T-helper 2 cell treated with Interferon-gamma antibody and Interleukin-4, amounts not matched to agents 100 ng/mL and 5 ng/mL, for 36 hours (primary cell): ENCODE measurements around the gene ATP5MK. TPM values are rescaled to one million over a fixed set of nuclear protein-coding genes. Genes with fewer than 3 reads are reported as not detected.
"Not testable (repeated sequence)": the region's sequence is repeated elsewhere in the genome, so short reads cannot be mapped to it uniquely, and the experiment has no call there.

Experiments
- intact Hi-C: fragments of 100-400 bp; cut with micrococcal nuclease; formaldehyde crosslinking; loops from one replicate; pipeline ENCODE4 v1.15.1; 2023
- total RNA-seq: library from RNA; stranded (reverse); gene quantifications from 2 replicates; pipeline ENCODE4 v1.2.3, GENCODE V29; 2022

The ATP5MK gene
- total RNA-seq, 1 donor from 2014 or later = 318 TPM

DNA sequence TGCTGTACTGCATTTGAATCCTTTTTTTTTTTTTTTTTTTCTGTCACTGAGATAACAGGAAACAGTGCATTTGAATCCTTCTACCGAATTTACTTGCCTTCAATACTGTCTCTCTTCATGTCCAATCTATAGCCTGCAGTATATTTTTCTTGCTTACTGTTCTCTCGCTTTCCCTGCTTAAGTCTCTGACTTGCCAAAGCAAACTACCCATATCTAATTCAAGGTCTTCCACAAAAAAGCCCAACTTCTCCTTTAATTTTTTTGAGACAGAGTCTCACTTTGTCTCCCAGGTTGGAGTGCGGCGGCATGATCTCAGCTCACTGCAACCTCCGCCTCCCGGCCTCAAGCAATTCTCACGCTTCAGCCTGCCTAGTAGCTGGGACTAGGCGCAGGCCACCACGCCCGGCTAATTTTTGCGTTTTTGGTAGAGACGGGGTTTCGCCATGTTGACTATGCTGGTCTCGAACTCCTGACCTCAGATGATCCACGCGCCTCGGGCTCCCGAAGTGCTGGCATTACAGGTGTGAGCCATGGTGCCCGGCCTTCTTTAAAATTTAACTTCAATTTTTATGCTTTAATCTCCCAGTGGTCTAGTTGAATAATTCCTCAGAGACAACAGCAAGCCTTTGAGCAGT, 1.0 kb upstream of the ATP5MK start:
- intact Hi-C loops = loop anchor here (5.0 kb wide), 1 partner anchor 55 kb away; the partner anchor contains the start of gene CALHM2

DNA sequence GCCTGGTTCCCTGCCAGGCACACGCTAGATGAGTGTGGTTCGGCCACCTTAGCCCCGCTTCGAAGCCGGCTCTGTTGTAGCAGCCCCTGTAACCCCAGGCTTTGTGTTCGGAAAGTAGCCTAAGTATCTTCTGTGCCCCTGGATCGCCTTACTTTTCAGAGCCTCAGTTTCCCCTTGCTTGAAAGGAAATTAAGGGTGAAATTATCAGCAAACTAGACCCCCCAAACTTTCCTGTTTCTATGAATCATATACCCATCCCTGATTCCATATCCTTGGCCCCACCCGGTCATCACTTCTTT, 463 bp upstream of the ATP5MK start:
- intact Hi-C loops = loop anchor here (1.0 to 5.0 kb wide), 5 partner anchors 28 to 478 kb away; partner anchors contain the start of genes CALHM2, CNNM2 and PCGF6

DNA sequence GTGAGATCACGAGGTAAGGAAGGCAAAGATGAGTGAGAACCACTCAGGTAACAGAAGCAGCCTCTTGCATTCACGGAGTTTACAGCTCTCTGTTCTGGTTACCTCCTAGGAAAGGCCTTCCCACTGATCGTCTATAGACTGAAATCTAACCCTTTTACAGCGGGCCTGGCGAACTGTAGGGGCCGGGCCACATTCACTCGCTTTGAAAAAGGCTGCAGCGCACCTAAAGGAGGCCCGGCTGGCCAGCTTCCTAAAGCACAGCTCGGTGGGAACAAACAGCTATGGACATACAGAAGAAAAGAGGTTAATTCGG, 565 bp downstream of the ATP5MK start:
- intact Hi-C loops = loop anchor here (1.0 to 5.0 kb wide), 5 partner anchors 27 to 477 kb away; partner anchors contain the start of genes CALHM2, CNNM2 and PCGF6

DNA sequence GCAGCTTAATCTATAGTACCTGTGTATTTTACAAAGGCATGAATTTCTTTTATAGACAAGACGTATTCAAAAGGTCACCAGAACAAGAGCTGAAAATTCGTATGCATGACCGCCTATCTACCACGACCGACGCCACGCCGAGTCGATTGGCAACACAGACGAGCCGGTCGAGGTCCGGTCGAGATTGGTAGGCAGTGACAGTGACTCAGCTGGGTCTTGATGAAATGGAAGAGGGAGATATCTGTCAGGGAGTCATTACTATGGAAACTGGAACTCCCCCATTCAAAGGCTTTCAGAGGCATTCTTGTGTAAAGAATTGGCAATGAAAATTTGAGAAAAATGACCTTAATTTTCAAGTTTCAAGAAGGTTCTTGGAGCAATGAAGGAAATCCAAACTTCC, 2.1 kb downstream of the ATP5MK start:
- intact Hi-C loops = no loop called here

DNA sequence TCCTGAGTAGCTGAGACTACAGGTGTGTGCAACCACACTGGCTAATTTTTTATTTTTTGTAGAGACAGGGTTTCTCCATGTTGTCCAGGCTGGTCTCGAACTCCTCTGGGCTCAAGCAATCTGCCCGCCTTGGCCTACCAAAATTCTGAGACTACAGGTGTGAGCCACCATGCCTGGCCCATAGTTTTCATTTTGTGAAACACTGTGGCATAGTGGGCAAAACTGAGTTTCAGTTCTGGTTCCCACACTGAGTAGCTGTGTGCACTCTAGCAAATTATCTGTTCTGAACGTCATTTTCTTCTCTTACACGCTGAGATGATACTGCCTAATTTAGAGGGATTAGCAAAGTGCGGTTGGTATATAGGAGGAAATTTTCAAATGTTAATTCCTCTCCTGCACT, 13.5 kb downstream of the ATP5MK start:
- intact Hi-C loops = no loop called here

DNA sequence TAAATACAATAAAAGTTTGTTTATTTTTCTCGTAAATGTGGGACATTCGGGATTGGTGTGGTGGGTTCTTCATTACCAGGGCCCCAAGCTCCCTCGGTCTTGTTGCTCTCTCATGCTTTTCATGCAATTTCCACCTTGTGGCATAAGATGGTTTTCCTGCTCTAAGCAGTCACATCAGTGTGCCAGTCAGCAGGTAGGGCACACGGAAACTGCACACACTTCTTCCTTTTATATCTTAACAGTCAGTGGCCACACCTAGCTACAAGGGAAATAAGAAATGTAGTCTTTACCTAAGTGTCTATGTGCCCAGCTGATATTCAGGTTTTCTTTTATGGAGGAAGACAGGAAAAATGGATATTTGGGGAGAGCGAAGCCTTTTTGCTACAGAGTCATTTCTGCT, 22.0 kb downstream of the ATP5MK start:
- intact Hi-C loops = no loop called here

DNA sequence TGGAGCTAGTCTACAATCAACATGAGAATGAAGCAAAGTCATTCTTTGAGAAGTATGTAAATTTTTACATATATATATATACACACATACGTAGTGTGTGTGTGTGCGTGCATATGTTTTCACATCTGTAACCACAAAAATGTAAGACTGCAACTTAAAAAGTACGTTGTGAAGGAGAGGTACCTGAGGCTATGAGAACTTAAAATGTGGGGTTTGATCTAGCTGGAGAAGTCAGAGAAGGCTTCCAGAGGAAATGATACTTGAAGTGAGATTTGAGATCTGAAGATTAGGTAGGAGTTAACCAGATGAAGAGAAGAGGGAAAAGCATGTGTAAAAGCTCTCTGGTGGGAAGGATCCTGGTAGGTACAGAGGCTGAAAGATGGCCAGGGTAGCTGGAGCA, 22.7 kb downstream of the ATP5MK start:
- intact Hi-C loops = no loop called here

DNA sequence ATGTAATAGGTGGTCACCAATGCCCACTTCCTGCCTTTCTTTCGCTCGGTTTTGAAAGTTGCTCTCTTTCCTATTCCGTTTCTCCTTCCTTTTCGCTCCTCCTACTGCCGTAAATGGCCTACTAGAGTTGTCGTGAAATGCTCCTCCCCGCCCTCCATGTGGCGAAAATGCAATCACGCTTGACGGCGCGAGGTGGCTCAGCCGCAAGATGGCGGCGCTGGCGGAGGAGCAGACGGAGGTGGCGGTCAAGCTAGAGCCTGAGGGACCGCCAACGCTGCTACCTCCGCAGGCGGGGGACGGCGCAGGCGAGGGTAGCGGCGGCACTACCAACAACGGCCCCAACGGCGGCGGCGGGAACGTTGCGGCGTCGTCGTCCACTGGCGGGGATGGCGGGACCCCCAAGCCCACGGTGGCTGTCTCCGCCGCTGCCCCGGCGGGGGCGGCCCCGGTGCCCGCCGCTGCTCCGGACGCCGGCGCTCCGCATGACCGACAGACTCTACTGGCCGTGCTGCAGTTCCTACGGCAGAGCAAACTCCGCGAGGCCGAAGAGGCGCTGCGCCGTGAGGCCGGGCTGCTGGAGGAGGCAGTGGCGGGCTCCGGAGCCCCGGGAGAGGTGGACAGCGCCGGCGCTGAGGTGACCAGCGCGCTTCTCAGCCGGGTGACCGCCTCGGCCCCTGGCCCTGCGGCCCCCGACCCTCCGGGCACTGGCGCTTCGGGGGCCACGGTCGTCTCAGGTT, 28.3 kb downstream of the ATP5MK start, which contains the start of gene TAF5:
TAF5 (plus strand) TSS at position 195 of the 737 bp plus-strand sequence; CDS start at position 209, 14 bp downstream.
- intact Hi-C loops = loop anchor here (1.0 to 10.0 kb wide), 8 partner anchors 18 to 1313 kb away; partner anchors contain the start of genes ACTR1A, ARL3, ARMH3 and ATP5MK

DNA sequence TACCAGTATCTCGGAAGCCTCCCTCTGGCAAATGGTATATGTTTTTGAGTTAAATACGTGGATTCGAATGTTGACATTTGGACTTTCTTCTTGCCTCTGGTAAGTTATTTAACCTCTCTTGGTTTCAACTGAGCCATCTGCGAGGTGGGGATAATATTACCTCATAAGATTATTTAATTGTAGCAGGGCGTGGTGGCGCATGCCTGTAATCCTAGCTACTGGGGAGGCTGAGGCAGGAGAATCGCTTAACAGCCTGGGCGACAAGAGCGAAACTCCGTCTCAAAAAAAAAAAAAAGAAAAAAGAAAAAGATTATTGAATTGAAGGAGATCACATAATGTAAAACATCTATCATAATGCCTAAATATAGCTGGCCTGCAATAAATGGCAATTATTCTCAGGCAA, 28.9 kb downstream of the ATP5MK start:
- intact Hi-C loops = loop anchor here (5.0 to 10.0 kb wide), 3 partner anchors 105 to 1313 kb away; partner anchors contain the start of genes ARMH3 and NT5C2

DNA sequence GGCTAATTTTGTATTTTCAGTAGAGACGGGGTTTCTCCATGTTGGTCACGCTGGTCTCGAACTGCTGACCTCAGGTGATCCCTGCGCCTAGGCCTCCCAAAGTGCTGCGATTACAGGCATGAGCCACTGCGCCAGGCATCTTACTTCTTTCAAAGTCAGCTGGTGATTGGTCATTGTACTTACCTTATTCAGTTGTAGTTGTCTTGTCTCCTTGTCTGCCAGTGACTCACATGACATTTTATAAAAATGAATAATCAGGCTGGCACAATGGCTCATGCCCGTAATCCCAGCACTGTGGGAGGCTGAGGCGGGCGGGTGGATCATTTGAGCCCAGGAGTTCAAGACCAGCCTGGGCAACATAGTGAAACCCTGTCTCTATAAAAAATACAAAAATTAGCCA, 35.5 kb downstream of the ATP5MK start:
- intact Hi-C loops = loop anchor here (10.0 kb wide), 1 partner anchor 1306 kb away; the partner anchor contains the start of gene ARMH3

DNA sequence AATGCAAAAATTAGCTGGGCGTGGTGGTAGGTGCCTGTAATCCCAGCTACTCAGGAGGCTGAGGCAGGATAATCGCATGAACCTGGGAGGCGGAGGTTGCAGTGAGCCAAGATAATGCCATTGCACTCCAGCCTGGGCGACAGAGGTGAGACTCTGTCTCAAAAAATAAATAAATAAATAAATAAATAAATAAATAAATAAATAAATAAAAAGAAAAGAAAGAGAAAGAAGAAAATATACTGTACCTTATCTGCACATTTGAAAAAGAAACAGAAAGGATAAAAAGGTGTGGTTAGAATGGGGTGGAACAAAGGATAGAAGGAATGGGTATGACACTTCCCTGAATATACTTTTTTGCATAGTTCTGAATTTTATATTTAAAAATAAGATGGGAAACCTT, 36.8 kb downstream of the ATP5MK start:
- intact Hi-C loops = not testable (repeated sequence)

DNA sequence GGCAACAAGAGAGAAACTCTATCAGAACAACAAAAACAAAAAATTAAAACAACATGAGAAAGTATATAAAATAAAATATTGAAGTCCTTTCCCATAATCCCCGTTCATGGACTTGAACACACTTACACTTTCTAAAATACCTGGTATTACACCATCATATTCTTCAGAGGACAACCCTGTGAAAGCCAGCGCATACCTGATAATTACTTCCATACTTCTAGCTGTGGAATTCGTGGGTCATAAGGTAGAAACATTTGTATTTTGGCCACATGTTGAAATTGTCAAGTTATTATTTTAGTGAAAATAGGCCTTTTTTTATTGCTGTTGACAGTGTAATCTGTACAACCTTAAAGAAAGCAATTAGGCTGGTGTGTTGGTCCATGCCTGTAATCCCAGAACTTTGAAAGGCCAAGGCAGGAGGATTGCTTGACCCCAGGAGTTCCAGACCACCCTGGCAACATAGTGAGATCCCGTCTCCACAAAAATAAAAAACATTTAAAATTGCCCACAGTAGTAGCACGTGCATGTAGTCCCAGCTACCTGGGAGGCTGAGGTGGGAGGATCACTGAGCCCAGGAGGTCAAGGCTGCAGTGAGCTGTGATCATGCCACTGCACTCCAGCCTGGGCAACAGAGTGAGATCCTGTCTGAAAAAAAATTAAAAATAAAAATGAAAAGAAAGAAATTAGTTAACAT, 40.2 kb downstream of the ATP5MK start:
- intact Hi-C loops = no loop called here

DNA sequence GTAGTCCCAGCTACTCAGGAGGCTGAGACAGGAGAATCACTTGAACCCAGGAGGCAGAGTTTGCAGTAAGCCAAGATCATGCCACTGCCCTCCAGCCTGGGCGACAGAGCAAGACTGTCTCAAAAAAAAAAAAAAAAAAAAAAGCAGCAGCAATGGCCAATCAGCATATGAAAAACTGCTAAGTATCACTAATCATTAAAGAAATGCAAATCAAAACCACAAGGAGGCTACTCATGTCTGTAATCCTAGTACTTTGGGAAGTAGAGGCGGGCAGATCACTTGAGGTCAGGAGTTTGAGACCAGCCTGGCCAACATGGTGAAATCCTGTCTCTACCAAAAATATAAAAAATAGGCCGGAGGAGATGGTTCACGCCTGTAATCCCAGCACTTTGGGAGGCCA, 41.7 kb downstream of the ATP5MK start:
- intact Hi-C loops = loop anchor here (5.0 kb wide), 1 partner anchor 133 kb away; no protein-coding TSS in a partner anchor

DNA sequence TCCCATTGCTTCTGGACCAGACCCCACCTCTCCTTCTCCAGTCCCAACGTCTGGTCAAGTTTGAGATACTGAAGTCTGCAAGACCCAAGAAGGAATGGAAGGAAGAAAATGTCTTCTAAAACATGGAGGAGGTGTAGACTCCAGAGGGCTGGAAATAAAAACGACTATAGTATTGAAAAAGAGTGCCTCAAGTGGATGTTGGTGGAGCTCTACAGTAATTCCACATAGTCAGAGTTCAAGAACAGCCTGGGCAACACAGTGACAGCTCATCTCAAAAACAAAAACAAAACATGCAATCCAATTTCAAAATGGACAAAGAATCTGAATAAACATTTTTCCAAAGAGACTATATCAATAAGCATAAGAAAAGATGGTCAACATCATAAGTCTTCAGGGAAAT, 43.0 kb downstream of the ATP5MK start:
- intact Hi-C loops = loop anchor here (5.0 kb wide), 1 partner anchor 134 kb away; no protein-coding TSS in a partner anchor

DNA sequence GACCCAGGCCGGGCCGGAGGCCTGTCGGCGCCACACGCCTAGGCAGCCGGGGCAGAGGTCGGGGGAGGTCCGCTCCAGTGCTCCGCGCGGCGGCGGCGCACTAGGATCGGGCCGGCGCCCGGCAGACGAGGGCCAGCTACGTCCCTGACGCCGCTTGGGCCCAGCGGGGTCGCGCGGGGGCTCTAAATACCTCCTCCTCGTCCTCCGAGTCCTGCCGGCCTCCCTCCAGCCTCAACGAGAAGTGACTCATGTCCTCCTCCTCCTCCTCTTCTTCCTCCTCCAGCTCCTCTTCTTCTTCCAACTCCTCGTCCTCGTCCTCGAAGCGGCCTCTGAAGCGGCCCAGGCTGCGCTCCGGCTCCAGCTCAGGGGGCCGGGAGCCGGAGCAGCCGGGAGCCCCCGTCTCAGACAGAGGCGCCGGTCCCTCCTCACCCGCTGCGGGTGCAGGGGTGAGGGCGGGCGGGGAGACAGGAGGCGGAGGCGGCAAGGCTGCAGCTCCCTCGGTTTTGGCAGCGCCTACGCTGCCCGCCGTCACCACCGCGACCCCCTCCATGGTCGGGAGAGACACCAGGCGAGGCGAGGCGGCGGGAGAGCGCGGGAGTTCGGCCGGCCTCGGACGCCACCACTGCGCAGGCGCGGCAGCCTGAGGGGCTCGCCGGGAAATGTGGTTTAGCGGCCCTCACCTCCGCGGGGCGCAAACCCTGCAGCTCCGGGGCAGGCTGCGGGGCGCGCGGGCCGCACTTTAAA, 45.6 kb downstream of the ATP5MK start, which contains the start of gene PCGF6:
PCGF6 (minus strand) TSS at position 624 of the 744 bp plus-strand sequence; CDS start at position 550, 74 bp downstream.
- intact Hi-C loops = loop anchor here (1.0 to 5.0 kb wide), 3 partner anchors 18 to 137 kb away; partner anchors contain the start of genes ATP5MK and PDCD11

DNA sequence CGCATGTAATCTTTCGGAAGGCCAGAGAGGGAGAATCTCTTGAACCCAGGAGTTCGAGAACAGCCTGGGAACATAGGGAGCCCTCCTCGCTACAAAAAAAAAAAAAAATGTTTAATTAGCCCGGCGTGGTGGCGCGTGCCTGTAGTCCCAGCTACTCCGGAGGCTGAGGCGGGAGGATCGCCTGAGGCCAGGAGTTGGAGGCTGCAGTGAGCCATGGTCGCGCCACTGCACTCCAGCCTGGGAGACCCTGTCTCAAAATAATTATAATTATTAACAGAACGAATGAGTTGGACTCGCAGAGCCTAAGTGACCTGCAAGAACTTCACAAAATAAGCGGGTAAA, 46.1 kb downstream of the ATP5MK start:
- intact Hi-C loops = loop anchor here (1.0 to 5.0 kb wide), 2 partner anchors 18 to 137 kb away; no protein-coding TSS in a partner anchor

Other genes with a start within 250 kb of the ATP5MK start
- 71.7 and 77.0 TPM in 2 replicates for gene NT5C2, start 203.2 kb downstream of the ATP5MK start, total RNA-seq
- not detected in 2 replicates for gene RPEL1, start 150.6 kb downstream of the ATP5MK start, total RNA-seq
- gene INA, start 119.3 kb downstream of the ATP5MK start, total RNA-seq = 0.25 and 0.27 TPM in 2 replicates
- 12.6 and 13.6 TPM in 2 replicates for gene PCGF6, start 45.3 kb downstream of the ATP5MK start, total RNA-seq
- gene TAF5, start 28.5 kb downstream of the ATP5MK start, total RNA-seq = 10.3 and 11.2 TPM in 2 replicates
- gene PDCD11, start 151 bp upstream of the ATP5MK start, total RNA-seq = 56.0 and 60.1 TPM in 2 replicates
- 78.3 and 80.0 TPM in 2 replicates for gene CALHM2, start 55.9 kb upstream of the ATP5MK start, total RNA-seq
- 0.25 and 0.27 TPM in 2 replicates for gene CALHM1, start 62.4 kb upstream of the ATP5MK start, total RNA-seq
- 0.14 TPM in 1 of 2 replicates, not detected in the other for gene CALHM3, start 82.8 kb upstream of the ATP5MK start, total RNA-seq
- 1.5 TPM in 2 replicates for gene NEURL1, start 97.2 kb upstream of the ATP5MK start, total RNA-seq